Body of pancreas (tissue), 4 donors: ENCODE measurements around the gene KYNU.

Source experiments
- POLR2A ChIP-seq, 3 donors: fragments of 450-650 bp; IDR thresholded peaks; one replicate each; pipeline ENCODE4 v1.6.1; 2016; ENCODE audit warnings: antibody characterized with exemption in 3 of 3, mild to moderate bottlenecking in 2 of 3
- TF ChIP-seq, protein P1 (sequence below), 7 experiments: fragments of 450-650 bp in 4 of 7; fragments of 200-600 bp in 3 of 7; sonication (generic) in 3 of 7; IDR thresholded peaks; one replicate each; pipeline ENCODE4 v1.5.1; 2016 to 2019; ENCODE audit warnings: antibody characterized with exemption in 7 of 7

DNA sequence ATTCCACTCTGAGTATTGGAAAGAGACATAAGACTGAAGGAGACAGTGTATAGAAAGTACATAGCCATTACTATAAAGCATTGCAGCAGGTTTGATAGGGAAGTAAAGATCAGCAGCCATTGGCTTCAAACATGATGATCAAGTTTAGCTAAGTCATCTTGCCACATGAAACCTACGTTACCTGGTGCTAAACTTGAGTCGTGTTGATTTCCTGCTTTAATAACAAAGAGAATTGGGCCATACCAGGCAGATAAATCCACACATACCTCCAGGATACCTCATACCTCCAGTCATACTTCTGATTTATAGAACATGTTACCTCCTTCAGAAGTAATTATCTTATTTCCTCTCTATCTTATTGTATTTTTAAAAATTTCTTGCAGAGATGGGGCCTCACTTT lies 10.3 kb upstream of the KYNU start:
- no peak for TF ChIP-seq POLR2A (IDR thresholded peaks at IDR 0.05)
- TF ChIP-seq, protein P1, sequence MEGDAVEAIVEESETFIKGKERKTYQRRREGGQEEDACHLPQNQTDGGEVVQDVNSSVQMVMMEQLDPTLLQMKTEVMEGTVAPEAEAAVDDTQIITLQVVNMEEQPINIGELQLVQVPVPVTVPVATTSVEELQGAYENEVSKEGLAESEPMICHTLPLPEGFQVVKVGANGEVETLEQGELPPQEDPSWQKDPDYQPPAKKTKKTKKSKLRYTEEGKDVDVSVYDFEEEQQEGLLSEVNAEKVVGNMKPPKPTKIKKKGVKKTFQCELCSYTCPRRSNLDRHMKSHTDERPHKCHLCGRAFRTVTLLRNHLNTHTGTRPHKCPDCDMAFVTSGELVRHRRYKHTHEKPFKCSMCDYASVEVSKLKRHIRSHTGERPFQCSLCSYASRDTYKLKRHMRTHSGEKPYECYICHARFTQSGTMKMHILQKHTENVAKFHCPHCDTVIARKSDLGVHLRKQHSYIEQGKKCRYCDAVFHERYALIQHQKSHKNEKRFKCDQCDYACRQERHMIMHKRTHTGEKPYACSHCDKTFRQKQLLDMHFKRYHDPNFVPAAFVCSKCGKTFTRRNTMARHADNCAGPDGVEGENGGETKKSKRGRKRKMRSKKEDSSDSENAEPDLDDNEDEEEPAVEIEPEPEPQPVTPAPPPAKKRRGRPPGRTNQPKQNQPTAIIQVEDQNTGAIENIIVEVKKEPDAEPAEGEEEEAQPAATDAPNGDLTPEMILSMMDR (IDR thresholded peaks at IDR 0.05) = no peak
